ENCODE data around the gene MAP3K10. TPM values are rescaled to one million over a fixed set of nuclear protein-coding genes. Genes with fewer than 3 reads are reported as not detected.
"Not testable (repeated sequence)": the region's sequence is repeated elsewhere in the genome, so short reads cannot be mapped to it uniquely, and the experiment has no call there.

Gene MAP3K10
- total RNA-seq, 1 donor from 2014 or later: 20.6 TPM

- Mint-ChIP-seq H3K27me3 (ENCODE audit: unreplicated experiment) (peaks cover 23% of the 10 kb centered on the region), H3K9me3 (ENCODE audit: unreplicated experiment) (peaks cover 5% of the 10 kb centered on the region), H3K4me1 (ENCODE audit: unreplicated experiment) (peaks cover 5% of the 10 kb centered on the region), H3K4me3 (ENCODE audit: unreplicated experiment) (no peak overlapping the region), H3K36me3 (ENCODE audit: low read depth, unreplicated experiment) (peaks cover 8% of the 10 kb centered on the region), H3K27ac (ENCODE audit: unreplicated experiment) (no peak overlapping the region)
- TF ChIP-seq CTCF (IDR thresholded peaks at IDR 0.05; ENCODE audit: unreplicated experiment): peak; percentile 59
- peak; percentile 43 for DNase-seq (ENCODE audit: low spot score)
Measured at GRCh38 chr19:40217027-40217810, 26.0 kb downstream of the MAP3K10 start.

- DNase-seq (ENCODE audit: low spot score): peak; percentile 61
- Mint-ChIP-seq H3K9me3 (ENCODE audit: unreplicated experiment) (peaks cover 5% of the 10 kb centered on the region), H3K27ac (ENCODE audit: unreplicated experiment) (peak within 1 kb of the TSS; percentile 80), H3K27me3 (ENCODE audit: unreplicated experiment) (peaks cover 21% of the 10 kb centered on the region), H3K4me1 (ENCODE audit: unreplicated experiment) (peaks cover 5% of the 10 kb centered on the region), H3K36me3 (ENCODE audit: low read depth, unreplicated experiment) (peaks cover 4% of the 10 kb centered on the region), H3K4me3 (ENCODE audit: unreplicated experiment) (no peak within 1 kb of the TSS)
- TF ChIP-seq CTCF (IDR thresholded peaks at IDR 0.05; ENCODE audit: unreplicated experiment): no peak
Measured at GRCh38 chr19:40217934-40218890, 27.0 kb downstream of the MAP3K10 start, which contains the start of gene TTC9B. Gene TTC9B (minus strand): TSS chr19:40218384. CDS start chr19:40218381, 3 bp downstream.

- H3K27ac Mint-ChIP-seq (ENCODE audit: unreplicated experiment): peak overlapping the region; percentile 80
- H3K27me3 Mint-ChIP-seq (ENCODE audit: unreplicated experiment): peaks cover 21% of the 10 kb centered on the region
- not testable (repeated sequence) for H3K9me3 Mint-ChIP-seq (ENCODE audit: unreplicated experiment)
Measured at GRCh38 chr19:40219029-40219428, 27.8 kb downstream of the MAP3K10 start.

GRCh38 chr19:40219721-40220276 is 28.6 kb downstream of the MAP3K10 start:
- H3K27me3 Mint-ChIP-seq (ENCODE audit: unreplicated experiment): peaks cover 20% of the 10 kb centered on the region
- no peak overlapping the region for H3K27ac Mint-ChIP-seq (ENCODE audit: unreplicated experiment)
- no peak for DNase-seq (ENCODE audit: low spot score)
- H3K36me3 Mint-ChIP-seq (ENCODE audit: low read depth, unreplicated experiment): peaks cover 4% of the 10 kb centered on the region
- H3K4me1 Mint-ChIP-seq (ENCODE audit: unreplicated experiment): peaks cover 5% of the 10 kb centered on the region
- H3K4me3 Mint-ChIP-seq (ENCODE audit: unreplicated experiment): no peak overlapping the region
- peaks cover 5% of the 10 kb centered on the region for H3K9me3 Mint-ChIP-seq (ENCODE audit: unreplicated experiment)
- no peak for TF ChIP-seq CTCF (IDR thresholded peaks at IDR 0.05; ENCODE audit: unreplicated experiment)

More at GRCh38 chr19:40219029-40219428, 27.8 kb downstream of the MAP3K10 start:
- H3K4me1 Mint-ChIP-seq (ENCODE audit: unreplicated experiment); H3K36me3 Mint-ChIP-seq (ENCODE audit: low read depth, unreplicated experiment); H3K4me3 Mint-ChIP-seq (ENCODE audit: unreplicated experiment); DNase-seq (ENCODE audit: low spot score): not testable (repeated sequence)

GRCh38 chr19:40220674-40221073 is 29.4 kb downstream of the MAP3K10 start:
- Mint-ChIP-seq H3K27me3 (ENCODE audit: unreplicated experiment) (peaks cover 28% of the 10 kb centered on the region), H3K36me3 (ENCODE audit: low read depth, unreplicated experiment) (peaks cover 8% of the 10 kb centered on the region), H3K27ac (ENCODE audit: unreplicated experiment) (no peak overlapping the region)

More at GRCh38 chr19:40220674-40221073, 29.4 kb downstream of the MAP3K10 start:
- Mint-ChIP-seq H3K4me3 (ENCODE audit: unreplicated experiment) (no peak overlapping the region), H3K9me3 (ENCODE audit: unreplicated experiment) (peaks cover 5% of the 10 kb centered on the region), H3K4me1 (ENCODE audit: unreplicated experiment) (peaks cover 5% of the 10 kb centered on the region)
- DNase-seq (ENCODE audit: low spot score): no peak
- no peak for TF ChIP-seq CTCF (IDR thresholded peaks at IDR 0.05; ENCODE audit: unreplicated experiment)

All from endothelial cell (in vitro differentiated cells).